Measurements from ENCODE around the gene BPI.

- TF ChIP-seq EZH2 (IDR thresholded peaks at IDR 0.05; ENCODE audit: borderline replicate concordance, insufficient read depth, low read depth, low read length, poor library complexity, severe bottlenecking) (no peak), CTCF (IDR thresholded peaks at IDR 0.05) (no peak)
Measured at GRCh38 chr20:38386004-38386403, 82.0 kb downstream of the BPI start.

Data from B cell (primary cell).